ENCODE results near the gene MBD4.
"Not testable (repeated sequence)": the region's sequence is repeated elsewhere in the genome, so short reads cannot be mapped to it uniquely, and the experiment has no call there.

MBD4 gene

DNA sequence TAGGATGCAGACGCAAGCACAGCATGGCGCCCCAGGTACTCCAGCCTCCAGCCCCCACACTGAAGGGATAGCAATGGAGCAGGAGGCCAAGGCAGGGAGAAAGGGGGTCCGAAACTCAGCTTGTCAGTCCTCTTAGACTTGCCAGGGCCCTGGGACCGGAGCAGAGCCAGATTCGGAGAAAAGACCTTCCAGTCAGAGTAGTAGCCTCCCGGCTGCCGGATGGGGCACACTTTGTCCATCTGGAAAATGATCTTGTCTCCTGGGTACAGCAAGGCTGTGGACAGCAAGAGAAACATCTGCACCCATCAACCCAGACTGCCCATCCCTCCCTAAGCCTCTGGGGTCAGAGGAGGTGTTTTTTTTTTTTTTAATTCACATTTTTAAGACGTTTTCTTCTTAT lies 35.6 kb downstream of the MBD4 start:
- no peak overlapping the region for H3K27ac Mint-ChIP-seq

DNA sequence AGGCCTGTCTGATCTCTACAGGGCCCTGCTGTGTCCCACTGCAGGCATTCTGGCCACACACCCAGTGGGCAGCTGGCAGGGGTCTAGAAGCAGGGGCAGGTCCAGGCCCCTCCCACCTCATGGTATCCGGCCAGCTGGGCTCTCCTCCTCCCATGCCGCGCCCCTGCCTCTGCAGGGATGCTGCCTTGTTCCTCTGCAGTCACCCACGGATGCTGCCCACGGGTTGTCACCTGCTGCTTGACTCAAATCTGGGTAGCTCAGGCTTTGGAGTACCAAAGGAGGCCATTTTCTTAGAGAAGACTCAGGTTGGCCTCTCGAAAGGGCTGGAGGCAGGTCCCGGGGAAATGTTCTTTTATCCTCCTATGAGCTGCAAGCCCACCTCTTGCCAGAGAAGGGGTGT lies 36.3 kb downstream of the MBD4 start:
- H3K27ac Mint-ChIP-seq = no peak overlapping the region
- ATAC-seq (replicated peaks) (no peak), DNase-seq (no peak)
- H3K36me3 Mint-ChIP-seq (ENCODE audit: insufficient read depth) = peaks cover 5% of the 10 kb centered on the region
- H3K27me3 Mint-ChIP-seq = no peaks in the 10 kb centered on the region
- H3K4me3 Mint-ChIP-seq = no peak overlapping the region
- H3K9me3 Mint-ChIP-seq = no peaks in the 10 kb centered on the region
- H3K4me1 Mint-ChIP-seq (ENCODE audit: low read depth in 2 of 2) = peaks cover 5 to 9% of the 10 kb centered on the region in 2 donors

More for the DNA sequence above, 35.6 kb downstream of the MBD4 start:
- ATAC-seq (replicated peaks) (no peak), DNase-seq (no peak)
- Mint-ChIP-seq H3K9me3 (no peaks in the 10 kb centered on the region), H3K4me3 (no peak overlapping the region), H3K36me3 (ENCODE audit: insufficient read depth) (peaks cover under 1% of the 10 kb centered on the region), H3K4me1 (ENCODE audit: low read depth in 2 of 2) (peaks cover 0 to 3% of the 10 kb centered on the region in 2 donors), H3K27me3 (no peaks in the 10 kb centered on the region)

DNA sequence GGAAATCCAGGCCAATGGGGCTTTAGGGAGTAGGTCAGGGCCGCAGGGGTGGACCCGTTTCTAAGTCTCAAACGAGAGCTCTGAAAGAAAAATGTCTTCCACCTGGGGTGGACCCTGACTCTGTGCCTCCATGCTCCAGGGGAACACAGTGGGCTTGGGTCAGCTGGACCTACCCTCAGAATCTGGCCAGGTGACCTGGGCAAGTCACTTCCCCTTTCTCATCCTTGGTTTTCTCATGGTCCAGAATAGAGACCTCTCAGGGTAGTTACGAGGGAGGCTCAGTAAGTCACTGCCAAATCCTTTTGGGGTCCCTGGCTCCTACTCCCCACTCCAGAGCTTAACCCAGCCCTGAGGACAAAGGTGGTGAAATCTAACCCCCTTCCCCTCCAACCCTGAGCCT lies 37.1 kb downstream of the MBD4 start:
- H3K4me3 Mint-ChIP-seq = no peak overlapping the region
- H3K36me3 Mint-ChIP-seq (ENCODE audit: insufficient read depth) = peaks cover 13% of the 10 kb centered on the region
- DNase-seq (no peak), ATAC-seq (replicated peaks) (no peak)
- peaks cover 12 to 14% of the 10 kb centered on the region in 2 donors for H3K4me1 Mint-ChIP-seq (ENCODE audit: low read depth in 2 of 2)
- H3K9me3 Mint-ChIP-seq = no peaks in the 10 kb centered on the region
- no peaks in the 10 kb centered on the region for H3K27me3 Mint-ChIP-seq
- H3K27ac Mint-ChIP-seq = no peak overlapping the region

DNA sequence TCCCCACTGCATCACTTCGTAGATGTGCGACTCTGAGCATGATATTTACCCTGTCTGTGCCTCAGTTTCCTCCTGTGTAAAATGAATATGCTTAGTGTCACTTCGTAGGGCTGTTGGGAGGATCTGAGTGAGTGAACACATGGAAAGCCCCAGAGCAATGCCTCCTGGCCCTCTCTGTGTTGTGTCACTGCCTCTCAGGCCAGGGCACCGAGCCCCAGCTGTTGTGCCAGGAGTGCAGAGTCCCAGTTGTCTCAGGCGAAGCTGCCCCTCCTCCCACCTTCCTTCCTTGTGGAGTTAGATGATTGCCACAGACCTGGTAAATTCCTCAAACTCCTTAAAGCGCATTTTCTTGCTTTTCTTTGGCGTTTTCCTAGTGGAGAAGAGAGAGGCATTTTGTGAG lies 37.5 kb downstream of the MBD4 start:
- H3K27me3 Mint-ChIP-seq = no peaks in the 10 kb centered on the region

DNA sequence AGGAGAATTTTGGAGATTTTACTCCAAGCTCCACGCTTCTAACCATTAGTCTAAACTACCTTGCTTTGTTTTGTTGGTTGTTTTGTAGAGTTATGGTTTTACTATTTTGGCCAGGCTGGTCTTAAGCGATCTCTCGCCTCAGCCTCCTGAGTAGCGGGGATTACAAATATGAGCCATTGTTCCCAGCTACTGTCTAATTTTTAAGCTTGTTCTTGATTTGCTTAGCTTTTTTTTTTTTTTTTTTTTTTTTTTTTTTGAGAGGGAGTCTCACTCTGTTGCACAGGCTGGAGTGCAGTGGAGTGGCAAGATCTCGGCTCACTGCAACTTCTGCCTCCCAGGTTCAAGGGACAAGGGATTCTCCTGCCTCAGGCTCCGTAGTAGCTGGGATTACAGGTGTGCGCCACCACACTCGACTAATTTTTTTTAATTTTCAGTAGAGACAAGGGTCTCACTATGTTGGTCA lies 39.8 kb downstream of the MBD4 start:
- DNase-seq (no peak), ATAC-seq (replicated peaks) (no peak)
- Mint-ChIP-seq H3K27me3 (no peaks in the 10 kb centered on the region), H3K27ac (peak overlapping the region; percentile 98 to 99), H3K4me1 (ENCODE audit: low read depth in 2 of 2) (peaks cover 25 to 29% of the 10 kb centered on the region in 2 donors), H3K4me3 (peak overlapping the region; percentile 98), H3K9me3 (no peaks in the 10 kb centered on the region), H3K36me3 (ENCODE audit: insufficient read depth) (peaks cover 21% of the 10 kb centered on the region)

More for the DNA sequence above, 37.5 kb downstream of the MBD4 start:
- Mint-ChIP-seq H3K27ac (no peak overlapping the region), H3K9me3 (no peaks in the 10 kb centered on the region), H3K4me3 (no peak overlapping the region), H3K4me1 (ENCODE audit: low read depth in 2 of 2) (peaks cover 16 to 18% of the 10 kb centered on the region in 2 donors), H3K36me3 (ENCODE audit: insufficient read depth) (peaks cover 13% of the 10 kb centered on the region)
- no peak for DNase-seq
- ATAC-seq (replicated peaks) = no peak

DNA sequence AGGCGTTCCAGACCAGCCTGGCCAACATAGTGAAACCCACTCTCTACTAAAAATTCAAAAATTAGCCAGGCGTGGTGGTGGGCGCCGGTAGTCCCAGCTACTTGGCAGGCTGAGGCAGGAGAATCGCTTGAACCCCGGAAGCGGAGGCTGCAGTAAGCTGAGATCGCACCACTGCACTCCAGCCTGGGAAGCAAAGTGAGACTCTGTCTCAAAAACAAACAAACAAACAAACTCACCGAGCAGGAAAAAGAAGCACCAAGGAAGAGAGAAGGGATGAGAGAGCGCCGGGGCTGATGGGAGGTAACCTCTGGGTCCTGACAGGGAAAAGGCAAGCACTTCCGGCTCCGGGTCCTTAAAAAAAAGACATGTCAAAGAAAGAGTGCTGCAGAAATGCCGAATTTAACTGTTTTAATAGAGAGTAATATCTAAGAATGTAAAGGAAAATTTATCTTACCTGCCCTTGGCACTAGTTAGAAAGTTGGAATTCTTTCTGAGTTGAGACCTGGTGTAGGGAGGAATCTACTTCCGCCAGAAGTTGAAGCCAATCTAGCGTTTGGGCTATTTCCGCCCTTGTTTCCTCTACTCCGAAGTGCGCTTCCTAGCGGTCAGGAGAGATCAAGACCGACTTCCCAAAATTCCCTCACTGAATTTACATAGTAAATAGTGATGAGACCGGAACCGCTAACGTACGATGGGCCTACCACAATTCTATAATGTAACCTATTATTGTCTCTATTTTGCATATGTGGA lies 40.4 kb downstream of the MBD4 start:
- Mint-ChIP-seq H3K4me3 (peak overlapping the region; percentile 98), H3K27ac (peak overlapping the region; percentile 98 to 99), H3K4me1 (ENCODE audit: low read depth in 2 of 2) (peaks cover 30 to 32% of the 10 kb centered on the region in 2 donors), H3K36me3 (ENCODE audit: insufficient read depth) (peaks cover 26% of the 10 kb centered on the region), H3K9me3 (no peaks in the 10 kb centered on the region), H3K27me3 (no peaks in the 10 kb centered on the region)
- ATAC-seq (replicated peaks) (peak; percentile 85), DNase-seq (peak; percentile 68 to 77 (median 73))

DNA sequence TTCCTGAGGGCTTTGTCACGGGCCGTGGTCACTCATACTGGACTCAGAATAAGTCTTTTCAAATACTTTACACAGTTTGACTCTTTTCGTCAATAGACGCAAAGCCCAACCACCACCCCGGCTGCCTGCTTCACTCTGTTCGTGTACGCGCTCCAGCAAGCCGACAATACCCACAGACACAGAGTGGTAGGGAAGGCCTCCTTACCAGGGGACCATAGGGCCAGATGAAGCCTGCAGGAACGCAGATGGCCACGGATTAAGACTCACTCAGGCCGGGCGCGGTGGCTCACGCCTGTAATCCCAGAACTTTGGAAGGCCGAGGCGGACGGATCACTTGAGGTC lies 41.0 kb downstream of the MBD4 start:
- Mint-ChIP-seq H3K36me3 (ENCODE audit: insufficient read depth) (peaks cover 31% of the 10 kb centered on the region), H3K27ac (peak overlapping the region; percentile 98 to 99), H3K4me3 (peak overlapping the region; percentile 98), H3K4me1 (ENCODE audit: low read depth in 2 of 2) (peaks cover 30 to 32% of the 10 kb centered on the region in 2 donors), H3K27me3 (no peaks in the 10 kb centered on the region), H3K9me3 (no peaks in the 10 kb centered on the region)
- peak; percentile 48 for ATAC-seq (replicated peaks)
- DNase-seq = peak; percentile 5 to 11 (median 8)

DNA sequence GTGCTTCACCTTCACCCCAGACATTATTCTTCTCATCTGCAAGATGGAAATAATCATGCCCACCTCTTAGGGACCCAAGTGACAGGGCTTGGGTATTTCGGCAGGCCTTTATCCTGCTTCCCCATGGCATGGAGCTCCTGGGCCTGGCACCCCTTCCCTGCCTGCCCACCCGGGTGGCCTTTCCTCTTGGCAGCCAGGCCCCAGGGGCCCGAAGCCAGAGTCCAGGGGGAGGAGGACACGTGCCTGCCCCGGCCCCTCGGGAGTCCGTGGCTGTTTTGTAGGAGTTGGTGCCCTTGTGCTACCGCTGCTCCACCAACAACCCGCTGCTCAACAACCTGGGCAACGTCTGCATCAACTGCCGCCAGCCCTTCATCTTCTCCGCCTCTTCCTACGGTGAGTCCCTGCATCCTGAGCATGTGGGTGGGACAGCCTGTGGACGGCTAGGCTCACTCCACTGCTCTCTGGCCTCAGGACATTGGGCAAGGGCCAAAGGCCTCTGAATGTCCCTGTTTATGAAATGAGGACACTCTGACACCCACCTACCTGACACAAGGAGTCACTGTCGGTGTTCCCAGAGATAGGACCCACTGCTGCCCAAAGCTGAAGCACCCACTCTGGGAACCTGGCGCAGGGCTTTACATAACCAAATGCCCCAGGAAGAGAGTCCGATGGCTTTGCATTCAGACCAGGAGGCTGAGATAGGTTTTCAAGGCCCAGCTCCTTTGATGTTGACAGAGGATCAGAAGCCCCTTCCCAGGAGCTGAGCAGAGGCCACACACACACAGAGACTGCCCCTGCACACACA lies 45.8 kb downstream of the MBD4 start:
- not testable (repeated sequence) for H3K4me3 Mint-ChIP-seq; H3K27me3 Mint-ChIP-seq; H3K9me3 Mint-ChIP-seq; DNase-seq; ATAC-seq (replicated peaks)
- H3K36me3 Mint-ChIP-seq (ENCODE audit: insufficient read depth) = peaks cover 50% of the 10 kb centered on the region
- H3K27ac Mint-ChIP-seq = peak overlapping the region; percentile 23 to 54
- peaks cover 28 to 30% of the 10 kb centered on the region in 2 donors for H3K4me1 Mint-ChIP-seq (ENCODE audit: low read depth in 2 of 2)

DNA sequence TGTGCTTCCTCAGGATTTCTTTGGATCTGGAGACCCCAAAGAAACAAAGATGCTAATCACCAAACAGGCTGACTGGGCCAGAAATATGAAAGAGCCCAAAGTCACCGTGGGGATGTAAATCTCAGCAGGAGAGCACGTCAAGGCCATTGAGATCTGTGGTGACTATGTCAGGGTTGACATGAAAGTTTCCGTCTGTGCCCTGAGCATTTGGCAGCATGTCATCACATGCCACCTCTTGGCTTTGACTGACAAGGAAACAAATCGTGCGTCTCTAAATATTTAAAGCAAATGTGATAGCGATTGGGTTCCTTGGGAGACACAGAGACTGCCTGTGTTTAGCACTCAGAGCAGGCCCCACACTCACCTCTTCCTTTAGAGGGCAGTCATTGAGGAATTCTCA lies 46.5 kb downstream of the MBD4 start:
- Mint-ChIP-seq H3K4me1 (ENCODE audit: low read depth in 2 of 2) (peaks cover 21 to 24% of the 10 kb centered on the region in 2 donors), H3K27me3 (no peaks in the 10 kb centered on the region), H3K27ac (no peak overlapping the region), H3K9me3 (no peaks in the 10 kb centered on the region), H3K4me3 (no peak overlapping the region), H3K36me3 (ENCODE audit: insufficient read depth) (peaks cover 46% of the 10 kb centered on the region)
- no peak for ATAC-seq (replicated peaks)
- no peak for DNase-seq

DNA sequence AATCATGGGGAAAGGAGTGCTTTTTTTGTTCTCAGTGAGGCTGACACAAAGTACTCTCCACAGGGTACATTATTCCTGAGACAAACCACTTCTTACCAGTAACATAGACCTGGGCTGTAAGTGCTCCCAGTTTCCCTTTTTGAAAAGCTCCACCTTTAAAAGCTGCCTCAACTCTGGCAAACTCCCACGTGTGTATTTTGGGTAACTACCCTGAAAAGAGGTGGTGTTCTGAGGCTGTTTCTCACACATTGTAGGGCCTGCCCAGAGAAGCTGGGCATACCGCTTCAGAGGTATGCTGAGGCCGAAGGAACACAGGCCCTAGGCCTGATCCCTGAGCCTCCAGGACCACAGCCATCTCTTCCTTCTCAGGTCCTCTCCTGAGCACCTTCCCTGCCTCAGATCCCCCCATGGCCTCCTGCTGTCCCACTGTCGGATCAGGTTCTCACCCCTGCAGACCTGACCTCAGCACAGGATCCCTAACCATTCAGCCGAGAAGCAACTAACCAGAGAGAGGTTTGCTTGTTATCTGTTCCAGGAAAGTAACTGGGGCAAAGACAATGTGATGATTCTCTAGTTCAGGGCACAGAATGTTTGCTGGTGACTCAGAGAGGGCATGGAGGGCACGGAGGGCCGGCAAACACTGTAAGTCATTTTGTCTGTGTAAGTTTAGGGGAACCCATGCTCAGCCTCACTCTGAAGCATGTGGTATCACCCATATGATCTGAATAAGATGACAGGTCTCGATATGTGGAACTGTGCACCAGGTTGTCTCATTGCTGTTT lies 47.5 kb downstream of the MBD4 start:
- not testable (repeated sequence) for H3K27ac Mint-ChIP-seq, H3K4me3 Mint-ChIP-seq
- peaks cover 48% of the 10 kb centered on the region for H3K36me3 Mint-ChIP-seq (ENCODE audit: insufficient read depth)

DNA sequence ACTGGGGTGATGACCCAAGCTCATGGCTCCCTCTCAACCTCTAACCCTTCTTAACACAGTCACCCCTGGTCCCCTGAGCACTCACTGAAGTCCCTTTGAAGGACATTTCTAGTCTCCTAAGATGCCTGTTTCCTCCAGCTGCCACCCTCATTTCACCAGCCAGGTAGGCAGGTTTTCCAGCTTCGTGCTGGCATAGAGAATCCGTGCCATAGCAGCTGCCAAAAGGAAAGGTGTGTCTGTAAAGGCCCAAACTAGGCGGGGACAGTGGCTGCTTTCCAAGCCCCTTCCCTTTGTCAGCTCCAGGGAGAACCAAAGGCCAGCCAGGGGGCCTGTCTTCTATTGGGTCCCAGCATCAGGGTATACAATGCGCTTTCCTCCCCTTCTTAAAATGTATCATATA lies 48.2 kb downstream of the MBD4 start:
- not testable (repeated sequence) for H3K27me3 Mint-ChIP-seq; H3K9me3 Mint-ChIP-seq; H3K4me3 Mint-ChIP-seq; ATAC-seq (replicated peaks); H3K4me1 Mint-ChIP-seq (ENCODE audit: low read depth in 2 of 2); H3K27ac Mint-ChIP-seq; DNase-seq
- peaks cover 50% of the 10 kb centered on the region for H3K36me3 Mint-ChIP-seq (ENCODE audit: insufficient read depth)

More for the DNA sequence above, 47.5 kb downstream of the MBD4 start:
- peaks cover 15% of the 10 kb centered on the region in 2 donors for H3K4me1 Mint-ChIP-seq (ENCODE audit: low read depth in 2 of 2)
- ATAC-seq (replicated peaks); DNase-seq; H3K27me3 Mint-ChIP-seq; H3K9me3 Mint-ChIP-seq: not testable (repeated sequence)

DNA sequence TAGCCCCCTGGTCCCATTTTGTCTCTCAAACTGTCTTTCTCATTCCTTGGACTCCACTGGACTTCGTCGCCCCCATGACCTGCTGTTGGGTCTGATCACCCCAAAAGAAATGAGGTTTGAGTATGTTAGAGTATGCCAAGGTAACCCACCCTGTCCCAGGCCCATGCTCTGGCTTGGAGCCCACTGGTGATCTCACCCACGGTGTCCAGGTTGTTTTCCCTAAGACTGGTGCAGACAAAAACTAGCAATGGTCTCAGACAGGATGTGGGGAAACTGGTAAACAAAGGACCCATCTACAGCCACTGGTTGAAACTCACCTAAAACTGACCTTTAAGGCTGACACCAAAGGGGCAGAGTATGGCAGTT lies 50.2 kb downstream of the MBD4 start:
- ATAC-seq (replicated peaks) (no peak), DNase-seq (no peak)
- H3K36me3 Mint-ChIP-seq (ENCODE audit: insufficient read depth) = peaks cover 46% of the 10 kb centered on the region
- H3K9me3 Mint-ChIP-seq = no peaks in the 10 kb centered on the region
- no peak overlapping the region for H3K4me3 Mint-ChIP-seq
- no peak overlapping the region for H3K27ac Mint-ChIP-seq
- peaks cover under 1 to 1% of the 10 kb centered on the region in 2 donors for H3K4me1 Mint-ChIP-seq (ENCODE audit: low read depth in 2 of 2)
- H3K27me3 Mint-ChIP-seq = no peaks in the 10 kb centered on the region

DNA sequence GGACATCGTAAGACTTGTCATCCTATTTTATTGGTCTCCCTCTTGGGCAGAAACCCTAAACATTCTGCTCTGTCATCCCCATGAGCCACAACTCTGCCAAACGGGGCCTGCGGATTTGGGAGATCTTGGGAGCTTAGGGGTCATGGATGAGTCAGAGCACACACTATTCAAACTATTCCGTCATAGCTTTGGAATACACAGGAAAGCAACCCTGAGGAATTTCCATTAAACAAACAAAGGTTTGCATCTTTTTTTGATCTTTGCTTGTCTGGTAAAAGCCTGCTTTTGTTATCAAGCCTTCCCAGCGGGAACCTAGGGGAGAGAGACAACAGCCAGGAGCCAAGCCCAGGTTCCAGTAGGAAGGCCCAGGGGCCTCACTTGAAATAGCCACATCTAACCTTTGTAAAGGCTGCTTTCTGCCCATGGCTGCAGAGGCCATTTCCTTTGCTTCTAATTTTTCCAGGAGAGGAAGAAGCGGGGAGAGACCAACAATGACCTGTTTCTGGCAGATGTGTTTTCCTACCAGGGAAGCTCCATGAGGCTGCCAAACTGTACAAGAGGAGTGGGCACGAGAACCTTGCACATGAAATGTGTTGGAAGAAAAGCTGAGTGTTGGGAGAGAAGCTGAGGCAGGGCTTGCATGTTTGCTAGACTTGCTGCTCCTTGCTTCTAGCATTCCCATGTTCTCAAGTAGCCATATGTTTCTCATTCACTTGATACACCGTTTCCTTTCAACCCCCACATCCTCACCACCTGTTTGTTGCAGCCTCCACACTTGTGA lies 50.8 kb downstream of the MBD4 start:
- H3K4me1 Mint-ChIP-seq (ENCODE audit: low read depth in 2 of 2); H3K9me3 Mint-ChIP-seq; H3K4me3 Mint-ChIP-seq; DNase-seq; ATAC-seq (replicated peaks); H3K27me3 Mint-ChIP-seq: not testable (repeated sequence)
- peaks cover 42% of the 10 kb centered on the region for H3K36me3 Mint-ChIP-seq (ENCODE audit: insufficient read depth)
- peak overlapping the region in 1 of 2 donors; percentile 75 for H3K27ac Mint-ChIP-seq
